HepG2 (cell line): ENCODE measurements around the gene KRT4. TPM values are rescaled to one million over a fixed set of nuclear protein-coding genes. Genes with fewer than 3 reads are reported as not detected.

Experiments used
- ATAC-seq: fragments of 200-7000 bp; cut with Tn5 transposase; 3 replicates; pipeline ENCODE4 v1.9.1; 2020; ENCODE audit warnings: mild to moderate bottlenecking, moderate library complexity
- BruUV-seq: library from RNA; stranded (reverse); fragments of 400-500 nt; replicated peaks from 2 replicates; lab custom pipeline; 2021; lab: Mats Ljungman, UMichigan
- CTCF ChIA-PET: fragments of 300-600 bp; formaldehyde crosslinking; extraction: SDS; loops from one replicate; lab custom pipeline; 2021; ENCODE audit warnings: low total read pairs, inconsistent platforms, low intra/inter-chr PET ratio; lab: Yijun Ruan, JAX
- POLR2A ChIA-PET: fragments of 350-600 bp; sonication (Branson Sonifier 250); formaldehyde crosslinking; loops from one replicate; lab custom pipeline; 2020; ENCODE audit warnings: antibody characterized with exemption, inconsistent platforms; lab: Yijun Ruan, JAX
- DNase-seq: peaks from one replicate; pipeline ENCODE4 v3.0.0-alpha.2; 2015; ENCODE audit warnings: low spot score
- FAIRE-seq: peaks from 3 replicates; lab custom pipeline; 2011; peaks lifted over from hg19 to GRCh38; lab: Jason Lieb, UNC
- H2AFZ ChIP-seq: one replicate; pipeline ENCODE4 v1.6.1; 2011; ENCODE audit warnings: low read length, inconsistent platforms
- H3K27ac ChIP-seq: fragments of 300-600 bp; 3 replicates; pipeline ENCODE4 v1.8.0; 2011; ENCODE audit warnings: mixed run types, mild to moderate bottlenecking, mixed read lengths, low read length, inconsistent platforms; ENCODE audit not compliant: insufficient read depth; ENCODE audit errors: extremely low read length
- H3K27me3 ChIP-seq, 2 experiments: fragments of 200-600 bp in 1 of 2; 2 replicates in 1 of 2; 3 replicates in 1 of 2; pipeline versions ENCODE4 v1.6.0 to v1.8.0; 2011; ENCODE audit warnings: low read length in 2 of 2, mild to moderate bottlenecking in 2 of 2, moderate library complexity in 2 of 2, inconsistent platforms in 1 of 2; ENCODE audit not compliant: insufficient read depth in 2 of 2, control insufficient read depth in 1 of 2
- H3K36me3 ChIP-seq, 2 experiments: fragments of 200-600 bp in 1 of 2; replicated peaks in 1 of 2; 2 replicates in 1 of 2; 3 replicates in 1 of 2; pipeline versions ENCODE4 v1.5.1 to v1.8.0; 2011; ENCODE audit warnings: low read length in 2 of 2, inconsistent platforms in 1 of 2; ENCODE audit not compliant: insufficient read depth in 2 of 2, control insufficient read depth in 1 of 2
- H3K4me1 ChIP-seq: 2 replicates; pipeline ENCODE4 v1.5.1; 2012; ENCODE audit warnings: low read length, inconsistent platforms; ENCODE audit not compliant: insufficient read depth
- H3K4me2 ChIP-seq: 2 replicates; pipeline ENCODE4 v1.6.0; 2011; ENCODE audit warnings: low read depth, low read length, inconsistent platforms
- H3K4me3 ChIP-seq, 3 experiments: fragments of 200-600 bp in 1 of 3; sonication (generic), shearing (Covaris generic) in 1 of 3; replicated peaks in 1 of 3; 2 replicates each; pipeline ENCODE4 v1.5.1; 2011 to 2016; ENCODE audit warnings: low read length in 3 of 3, inconsistent platforms in 2 of 3, low read depth in 2 of 3, mild to moderate bottlenecking in 2 of 3, control low read depth in 1 of 3, mixed read lengths in 1 of 3; ENCODE audit not compliant: insufficient read depth in 1 of 3
- H3K79me2 ChIP-seq: one replicate; pipeline ENCODE4 v1.6.1; 2011; ENCODE audit warnings: low read length, inconsistent platforms; ENCODE audit not compliant: insufficient read depth
- H3K9ac ChIP-seq: 2 replicates; pipeline ENCODE4 v1.6.0; 2011; ENCODE audit warnings: mild to moderate bottlenecking, low read depth, low read length, inconsistent platforms; ENCODE audit not compliant: insufficient read depth
- H3K9me3 ChIP-seq: 2 replicates; pipeline ENCODE4 v1.5.1; 2012; ENCODE audit warnings: mild to moderate bottlenecking, low read length
- H4K20me1 ChIP-seq: 2 replicates; pipeline ENCODE4 v1.6.0; 2011; ENCODE audit warnings: inconsistent platforms, mild to moderate bottlenecking, low read length, moderate library complexity; ENCODE audit not compliant: insufficient read depth
- ATF7-NPFF ChIP-seq: sonication (generic); formaldehyde crosslinking; IDR thresholded peaks from 2 replicates; pipeline ENCODE4 v1.8.1; 2023; ENCODE audit warnings: mild to moderate bottlenecking, low read depth, missing genetic modification reagents, moderate library complexity
- BCLAF1 ChIP-seq: fragments of 450-650 bp; IDR thresholded peaks from 2 replicates; pipeline ENCODE4 v1.6.1; 2017; ENCODE audit warnings: mild to moderate bottlenecking
- BRCA1 ChIP-seq: sonication (generic); formaldehyde crosslinking; IDR thresholded peaks from 2 replicates; pipeline ENCODE4 v1.4.0; 2020; ENCODE audit warnings: missing genetic modification reagents
- KDM1A ChIP-seq: IDR thresholded peaks from 2 replicates; pipeline ENCODE4 v1.6.1; 2016; ENCODE audit warnings: missing compliant biosample characterization
- NBN ChIP-seq: fragments of 450-650 bp; conservative IDR thresholded peaks from 2 replicates; pipeline ENCODE4 v1.6.1; 2017
- NFKBIZ ChIP-seq: IDR thresholded peaks from 2 replicates; pipeline ENCODE4 v1.6.1; 2018; ENCODE audit warnings: missing genetic modification reagents, missing compliant biosample characterization
- NFYC ChIP-seq: IDR thresholded peaks from 2 replicates; pipeline ENCODE4 v1.6.1; 2016; ENCODE audit warnings: missing genetic modification reagents, missing compliant biosample characterization
- RARA ChIP-seq: IDR thresholded peaks from 2 replicates; pipeline ENCODE4 v1.6.1; 2016; ENCODE audit warnings: missing genetic modification reagents, missing compliant biosample characterization
- RBFOX2 ChIP-seq: fragments of 200-400 bp; formaldehyde crosslinking; IDR thresholded peaks from 2 replicates; pipeline ENCODE4 v1.6.1; 2017; ENCODE audit warnings: low read depth, mild to moderate bottlenecking, low read length
- TCF7 ChIP-seq: sonication (generic); IDR thresholded peaks from 2 replicates; pipeline ENCODE4 v1.6.1; 2016; ENCODE audit warnings: antibody characterized with exemption, low read depth
- WGBS: methylation state at CpG from one replicate; pipeline ENCODE4 v1.1.6; 2017; ENCODE audit warnings: low lambda C conversion rate; 5-methylcytosine and 5-hydroxymethylcytosine counted together
- in situ Hi-C: cut with HindIII; loops from 2 replicates; pipeline ENCODE4 v1.10.0; 2017; ENCODE audit warnings: low pct_unique_long_range_greater_than_20kb; ENCODE audit not compliant: extremely low pct_ligation_motif_present
- intact Hi-C: fragments of 100-400 bp; cut with micrococcal nuclease; formaldehyde crosslinking; loops from one replicate; pipeline ENCODE4 v1.10.0; 2022; ENCODE audit not compliant: unreplicated experiment
- polyA plus RNA-seq, 8 experiments: library from polyadenylated mRNA; depleted of rRNA in 3 of 8; stranded (reverse) in 7 of 8; unstranded in 1 of 8; fragments of >200 nt; fragmentation: Illumina TruSeq in 4 of 8; extraction: Trizol in 4 of 8; gene quantifications; 2 replicates each; pipeline versions ENCODE4 v1.2.1 to v1.2.3, GENCODE V29; 2011 to 2016; ENCODE audit warnings: low read depth in 4 of 8, missing spikeins in 1 of 8, mixed read lengths in 1 of 8; ENCODE audit not compliant: insufficient read depth in 1 of 8
- total RNA-seq, 5 experiments: library from RNA; depleted of rRNA; stranded (reverse); fragments of >200 nt; fragmentation: Illumina TruSeq; extraction: Trizol; gene quantifications; 2 replicates each; pipeline ENCODE4 v1.2.3, GENCODE V29; 2016; ENCODE audit warnings: low read depth in 1 of 5
- TF ChIP-seq, protein P1 (sequence below): sonication (generic); formaldehyde crosslinking; IDR thresholded peaks from 2 replicates; pipeline ENCODE4 v1.5.1; 2020; ENCODE audit warnings: mild to moderate bottlenecking, missing genetic modification reagents, moderate library complexity
- TF ChIP-seq, protein P2 (sequence below): sonication (generic); formaldehyde crosslinking; IDR thresholded peaks from 2 replicates; pipeline ENCODE4 v1.5.1; 2020; ENCODE audit warnings: missing genetic modification reagents, mild to moderate bottlenecking, borderline replicate concordance
- TF ChIP-seq, protein P3 (sequence below): sonication (generic); formaldehyde crosslinking; IDR thresholded peaks from 2 replicates; pipeline ENCODE4 v1.5.0; 2020; ENCODE audit warnings: missing genetic modification reagents

KRT4 gene
- total and polyA plus RNA-seq, 2 of the 13 experiments (the other 11 are each of a cell fraction or from before 2014, with no cell fraction given): not detected

- no peak for TF ChIP-seq NBN
- TF ChIP-seq ATF7-NPFF (CRISPR knock-in tag): no peak
- TF ChIP-seq KDM1A (CRISPR knock-in tag): no peak
- TF ChIP-seq BCLAF1: no peak
- TF ChIP-seq NFYC (CRISPR knock-in tag): no peak
Observed at GRCh38 chr12:52818388-52818787, 4.5 kb upstream of the KRT4 start (continued).

- no peak overlapping the region for H3K4me2 ChIP-seq
- CTCF ChIA-PET: no interaction called here
- no peaks in the 10 kb centered on the region for H4K20me1 ChIP-seq
- POLR2A ChIA-PET: no interaction called here
- H3K4me3 ChIP-seq: no peak overlapping the region
- ATAC-seq (no peak), DNase-seq (no peak), FAIRE-seq (no peak)
- 0% methylated on average over 2 of the region's 2 CpGs for WGBS
- H3K79me2 ChIP-seq: no peaks in the 10 kb centered on the region
- intact Hi-C loops (no loop called here), in situ Hi-C loops (no loop called here)
- peaks cover 4 to 45% of the 10 kb centered on the region in 2 experiments; a peak in 4 of 5 replicates for H3K27me3 ChIP-seq
- H2AFZ ChIP-seq: no peak overlapping the region
- no peak overlapping the region for H3K27ac ChIP-seq
- H3K9ac ChIP-seq: no peak overlapping the region
- H3K9me3 ChIP-seq: no peaks in the 10 kb centered on the region
- H3K36me3 ChIP-seq: no peaks in the 10 kb centered on the region
- H3K4me1 ChIP-seq: no peaks in the 10 kb centered on the region
- no TSS peak for BruUV-seq
- TF ChIP-seq, protein P1, sequence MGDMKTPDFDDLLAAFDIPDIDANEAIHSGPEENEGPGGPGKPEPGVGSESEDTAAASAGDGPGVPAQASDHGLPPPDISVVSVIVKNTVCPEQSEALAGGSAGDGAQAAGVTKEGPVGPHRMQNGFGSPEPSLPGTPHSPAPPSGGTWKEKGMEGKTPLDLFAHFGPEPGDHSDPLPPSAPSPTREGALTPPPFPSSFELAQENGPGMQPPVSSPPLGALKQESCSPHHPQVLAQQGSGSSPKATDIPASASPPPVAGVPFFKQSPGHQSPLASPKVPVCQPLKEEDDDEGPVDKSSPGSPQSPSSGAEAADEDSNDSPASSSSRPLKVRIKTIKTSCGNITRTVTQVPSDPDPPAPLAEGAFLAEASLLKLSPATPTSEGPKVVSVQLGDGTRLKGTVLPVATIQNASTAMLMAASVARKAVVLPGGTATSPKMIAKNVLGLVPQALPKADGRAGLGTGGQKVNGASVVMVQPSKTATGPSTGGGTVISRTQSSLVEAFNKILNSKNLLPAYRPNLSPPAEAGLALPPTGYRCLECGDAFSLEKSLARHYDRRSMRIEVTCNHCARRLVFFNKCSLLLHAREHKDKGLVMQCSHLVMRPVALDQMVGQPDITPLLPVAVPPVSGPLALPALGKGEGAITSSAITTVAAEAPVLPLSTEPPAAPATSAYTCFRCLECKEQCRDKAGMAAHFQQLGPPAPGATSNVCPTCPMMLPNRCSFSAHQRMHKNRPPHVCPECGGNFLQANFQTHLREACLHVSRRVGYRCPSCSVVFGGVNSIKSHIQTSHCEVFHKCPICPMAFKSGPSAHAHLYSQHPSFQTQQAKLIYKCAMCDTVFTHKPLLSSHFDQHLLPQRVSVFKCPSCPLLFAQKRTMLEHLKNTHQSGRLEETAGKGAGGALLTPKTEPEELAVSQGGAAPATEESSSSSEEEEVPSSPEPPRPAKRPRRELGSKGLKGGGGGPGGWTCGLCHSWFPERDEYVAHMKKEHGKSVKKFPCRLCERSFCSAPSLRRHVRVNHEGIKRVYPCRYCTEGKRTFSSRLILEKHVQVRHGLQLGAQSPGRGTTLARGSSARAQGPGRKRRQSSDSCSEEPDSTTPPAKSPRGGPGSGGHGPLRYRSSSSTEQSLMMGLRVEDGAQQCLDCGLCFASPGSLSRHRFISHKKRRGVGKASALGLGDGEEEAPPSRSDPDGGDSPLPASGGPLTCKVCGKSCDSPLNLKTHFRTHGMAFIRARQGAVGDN (CRISPR knock-in tag): no peak
- TF ChIP-seq BRCA1 (CRISPR knock-in tag) (no peak), TCF7 (no peak), RBFOX2 (no peak), NFKBIZ (CRISPR knock-in tag) (no peak), RARA (CRISPR knock-in tag) (no peak)
- TF ChIP-seq, protein P2, sequence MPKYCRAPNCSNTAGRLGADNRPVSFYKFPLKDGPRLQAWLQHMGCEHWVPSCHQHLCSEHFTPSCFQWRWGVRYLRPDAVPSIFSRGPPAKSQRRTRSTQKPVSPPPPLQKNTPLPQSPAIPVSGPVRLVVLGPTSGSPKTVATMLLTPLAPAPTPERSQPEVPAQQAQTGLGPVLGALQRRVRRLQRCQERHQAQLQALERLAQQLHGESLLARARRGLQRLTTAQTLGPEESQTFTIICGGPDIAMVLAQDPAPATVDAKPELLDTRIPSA (CRISPR knock-in tag): no peak
- TF ChIP-seq, protein P3, sequence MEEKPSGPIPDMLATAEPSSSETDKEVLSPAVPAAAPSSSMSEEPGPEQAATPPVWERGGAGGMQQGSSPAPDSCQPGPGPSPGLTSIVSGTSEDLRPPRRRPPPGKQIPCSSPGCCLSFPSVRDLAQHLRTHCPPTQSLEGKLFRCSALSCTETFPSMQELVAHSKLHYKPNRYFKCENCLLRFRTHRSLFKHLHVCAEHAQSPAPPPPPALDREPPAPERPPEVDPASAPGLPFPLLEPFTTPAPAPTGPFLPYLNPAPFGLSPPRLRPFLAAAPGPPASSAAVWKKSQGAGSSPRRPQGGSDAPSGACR (CRISPR knock-in tag): no peak
Observed at GRCh38 chr12:52817699-52818238, 3.9 kb upstream of the KRT4 start.
